WTC11 (cell line): ENCODE measurements around the gene IL18BP. TPM values are rescaled to one million over a fixed set of nuclear protein-coding genes. Genes with fewer than 3 reads are reported as not detected.

Experiments
- ATAC-seq: fragments of 200-7000 bp; cut with Tn5 transposase; 2 replicates; pipeline ENCODE4 v1.10.0; 2021; ENCODE audit warnings: mild to moderate bottlenecking, moderate library complexity
- CTCF ChIA-PET: fragments of 300-600 bp; sonication (Branson Sonifier 250); formaldehyde crosslinking; loops from one replicate; lab custom pipeline; 2021; ENCODE audit warnings: antibody characterized with exemption; lab: Charles Lee
- POLR2A ChIA-PET: fragments of 350-600 bp; sonication (Branson Sonifier 250); formaldehyde crosslinking; loops from one replicate; lab custom pipeline; 2021; ENCODE audit warnings: antibody characterized with exemption; lab: Charles Lee
- DNase-seq: peaks from one replicate; pipeline ENCODE4 v3.0.0; 2021; ENCODE audit warnings: low spot score
- H3K27ac Mint-ChIP-seq: 2 replicates; pipeline ENCODE4 v1.8.0; 2021; ENCODE audit warnings: mixed read lengths
- H3K27me3 Mint-ChIP-seq: 2 replicates; pipeline ENCODE4 v1.8.0; 2021; ENCODE audit warnings: low read depth, mild to moderate bottlenecking, moderate library complexity, mixed read lengths
- H3K36me3 Mint-ChIP-seq: 2 replicates; pipeline ENCODE4 v1.8.0; 2021; ENCODE audit warnings: mixed read lengths
- H3K4me1 Mint-ChIP-seq: 2 replicates; pipeline ENCODE4 v1.8.0; 2022; ENCODE audit warnings: mixed read lengths
- H3K4me3 Mint-ChIP-seq: 2 replicates; pipeline ENCODE4 v1.8.0; 2021; ENCODE audit warnings: mild to moderate bottlenecking, moderate library complexity, mixed read lengths
- H3K9me3 Mint-ChIP-seq: 2 replicates; pipeline ENCODE4 v1.8.0; 2021; ENCODE audit warnings: mixed read lengths
- ELF4 ChIP-seq: sonication (generic); formaldehyde crosslinking; IDR thresholded peaks from 2 replicates; pipeline ENCODE4 v1.8.1; 2022; ENCODE audit warnings: low read depth, mild to moderate bottlenecking, moderate library complexity, missing genetic modification reagents
- ESRRA ChIP-seq: sonication (generic); formaldehyde crosslinking; IDR thresholded peaks from 2 replicates; pipeline ENCODE4 v1.8.1; 2022; ENCODE audit warnings: mild to moderate bottlenecking, missing genetic modification reagents, borderline replicate concordance
- GTF2I ChIP-seq: fragments of 250-450 bp; sonication (Bioruptor Pico); conservative IDR thresholded peaks from 2 replicates; pipeline ENCODE4 v1.4.0; 2021; ENCODE audit warnings: mild to moderate bottlenecking
- MXD4 ChIP-seq: fragments of 250-450 bp; sonication (Bioruptor Pico); IDR thresholded peaks from 2 replicates; pipeline ENCODE4 v1.8.0; 2021; ENCODE audit warnings: mild to moderate bottlenecking, moderate library complexity, borderline replicate concordance
- MYBL2 ChIP-seq: sonication (generic); formaldehyde crosslinking; IDR thresholded peaks from 2 replicates; pipeline ENCODE4 v1.8.1; 2023; ENCODE audit warnings: mild to moderate bottlenecking, moderate library complexity, missing genetic modification reagents
- NR1H2 ChIP-seq: sonication (generic); formaldehyde crosslinking; IDR thresholded peaks from 2 replicates; pipeline ENCODE4 v1.9.0; 2021; ENCODE audit warnings: mild to moderate bottlenecking, moderate library complexity, missing genetic modification reagents
- SMAD4 ChIP-seq: sonication (generic); formaldehyde crosslinking; IDR thresholded peaks from 2 replicates; pipeline ENCODE4 v1.8.0; 2022; ENCODE audit warnings: mild to moderate bottlenecking, missing genetic modification reagents
- ZNF219 ChIP-seq: sonication (generic); formaldehyde crosslinking; IDR thresholded peaks from 2 replicates; pipeline ENCODE4 v1.8.0; 2023; ENCODE audit warnings: missing genetic modification reagents, mild to moderate bottlenecking, borderline replicate concordance
- ZNF396 ChIP-seq: fragments of 250-450 bp; sonication (Bioruptor Pico); IDR thresholded peaks from 2 replicates; pipeline ENCODE4 v1.8.0; 2021; ENCODE audit warnings: mild to moderate bottlenecking, moderate library complexity, borderline replicate concordance
- ZNF423 ChIP-seq: fragments of 250-450 bp; sonication (Bioruptor Pico); IDR thresholded peaks from 2 replicates; pipeline ENCODE4 v2.1.2; 2022; ENCODE audit warnings: mild to moderate bottlenecking, moderate library complexity
- total RNA-seq: library from RNA; stranded (reverse); gene quantifications from 3 replicates; pipeline ENCODE4 v1.2.3, GENCODE V29; 2021
- TF ChIP-seq, protein P1 (sequence below): sonication (generic); formaldehyde crosslinking; IDR thresholded peaks from 2 replicates; pipeline ENCODE4 v1.8.0; 2022; ENCODE audit warnings: mild to moderate bottlenecking, missing genetic modification reagents
- TF ChIP-seq, protein P2 (sequence below): sonication (generic); formaldehyde crosslinking; IDR thresholded peaks from 2 replicates; pipeline ENCODE4 v1.8.0; 2022; ENCODE audit warnings: mild to moderate bottlenecking, missing genetic modification reagents
- TF ChIP-seq, protein P3 (sequence below): fragments of 250-450 bp; sonication (Bioruptor Pico); IDR thresholded peaks from 2 replicates; pipeline ENCODE4 v2.1.2; 2022; ENCODE audit warnings: mild to moderate bottlenecking, moderate library complexity
- TF ChIP-seq, protein P4 (sequence below): fragments of 250-450 bp; sonication (Bioruptor Pico); conservative IDR thresholded peaks from 2 replicates; pipeline ENCODE4 v1.9.0; 2021; ENCODE audit warnings: mild to moderate bottlenecking
- TF ChIP-seq, protein P5 (sequence below): sonication (generic); formaldehyde crosslinking; IDR thresholded peaks from 2 replicates; pipeline ENCODE4 v1.8.0; 2023; ENCODE audit warnings: missing genetic modification reagents, mild to moderate bottlenecking, borderline replicate concordance

IL18BP gene
- total RNA-seq, 1 experiment from 2014 or later: 17.3 TPM

DNA sequence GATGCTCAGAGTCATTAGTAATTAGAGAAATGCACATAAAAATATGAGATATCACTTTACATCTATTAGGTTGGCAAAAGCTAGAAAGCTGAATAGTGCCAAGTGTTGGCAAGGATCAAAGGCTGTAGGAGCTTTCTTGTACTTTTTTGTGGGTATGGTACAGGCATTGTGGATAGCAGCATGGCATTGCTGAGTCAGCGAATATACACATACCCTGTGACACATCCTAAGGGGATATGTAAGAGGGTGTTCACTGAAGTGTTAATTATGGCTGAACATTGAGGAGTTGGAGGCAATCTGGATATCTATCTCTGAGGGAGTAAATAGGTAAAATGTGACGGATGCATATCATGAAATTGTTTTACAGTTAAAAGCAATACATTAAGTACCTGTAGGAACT is 27.0 kb upstream of the IL18BP start (continued):
- TF ChIP-seq SMAD4 (CRISPR knock-in tag) (no peak), ESRRA (CRISPR knock-in tag) (no peak)
- TF ChIP-seq, protein P1, sequence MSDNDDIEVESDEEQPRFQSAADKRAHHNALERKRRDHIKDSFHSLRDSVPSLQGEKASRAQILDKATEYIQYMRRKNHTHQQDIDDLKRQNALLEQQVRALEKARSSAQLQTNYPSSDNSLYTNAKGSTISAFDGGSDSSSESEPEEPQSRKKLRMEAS (CRISPR knock-in tag): no peak

DNA sequence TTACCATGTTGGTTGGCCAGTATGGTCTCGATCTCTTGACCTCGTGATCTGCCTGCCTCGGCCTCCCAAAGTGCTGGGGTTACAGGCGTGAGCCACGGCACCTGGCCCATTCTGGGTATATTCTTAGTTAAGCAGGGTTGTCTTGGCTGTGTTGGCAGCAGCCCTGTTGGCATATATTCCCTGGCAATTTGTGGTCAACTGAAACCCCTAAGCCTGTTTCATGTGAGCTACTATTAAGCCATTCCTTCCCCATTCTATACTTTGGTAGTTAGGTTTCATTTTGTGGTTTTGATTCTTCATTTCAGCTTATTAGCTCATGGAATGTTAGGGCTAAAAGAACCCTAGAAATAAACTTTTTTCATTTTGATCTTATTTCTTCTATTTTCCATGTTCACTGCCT is 22.2 kb upstream of the IL18BP start:
- Mint-ChIP-seq H3K27ac (no peak overlapping the region), H3K27me3 (no peaks in the 10 kb centered on the region), H3K9me3 (no peaks in the 10 kb centered on the region), H3K4me1 (peaks cover 2% of the 10 kb centered on the region; the same call in 1 of the 2 replicates), H3K36me3 (peaks cover 10% of the 10 kb centered on the region), H3K4me3 (no peak overlapping the region)
- CTCF ChIA-PET: interaction anchor here (0.7 to 3.3 kb wide), 5 partner anchors 12 to 372 kb away, joined by 3 to 15 read pairs (median 3); no protein-coding TSS in a partner anchor
- TF ChIP-seq ZNF396 (CRISPR knock-in tag) (no peak), ZNF219 (CRISPR knock-in tag) (no peak), MXD4 (CRISPR knock-in tag) (no peak), NR1H2 (no peak), ZNF423 (CRISPR knock-in tag) (no peak), ELF4 (CRISPR knock-in tag) (no peak), GTF2I (CRISPR knock-in tag) (no peak), MYBL2 (CRISPR knock-in tag) (no peak), SMAD4 (CRISPR knock-in tag) (no peak)
- TF ChIP-seq, protein P2, sequence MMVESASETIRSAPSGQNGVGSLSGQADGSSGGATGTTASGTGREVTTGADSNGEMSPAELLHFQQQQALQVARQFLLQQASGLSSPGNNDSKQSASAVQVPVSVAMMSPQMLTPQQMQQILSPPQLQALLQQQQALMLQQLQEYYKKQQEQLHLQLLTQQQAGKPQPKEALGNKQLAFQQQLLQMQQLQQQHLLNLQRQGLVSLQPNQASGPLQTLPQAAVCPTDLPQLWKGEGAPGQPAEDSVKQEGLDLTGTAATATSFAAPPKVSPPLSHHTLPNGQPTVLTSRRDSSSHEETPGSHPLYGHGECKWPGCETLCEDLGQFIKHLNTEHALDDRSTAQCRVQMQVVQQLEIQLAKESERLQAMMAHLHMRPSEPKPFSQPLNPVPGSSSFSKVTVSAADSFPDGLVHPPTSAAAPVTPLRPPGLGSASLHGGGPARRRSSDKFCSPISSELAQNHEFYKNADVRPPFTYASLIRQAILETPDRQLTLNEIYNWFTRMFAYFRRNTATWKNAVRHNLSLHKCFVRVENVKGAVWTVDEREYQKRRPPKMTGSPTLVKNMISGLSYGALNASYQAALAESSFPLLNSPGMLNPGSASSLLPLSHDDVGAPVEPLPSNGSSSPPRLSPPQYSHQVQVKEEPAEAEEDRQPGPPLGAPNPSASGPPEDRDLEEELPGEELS (CRISPR knock-in tag): no peak
- TF ChIP-seq, protein P3, sequence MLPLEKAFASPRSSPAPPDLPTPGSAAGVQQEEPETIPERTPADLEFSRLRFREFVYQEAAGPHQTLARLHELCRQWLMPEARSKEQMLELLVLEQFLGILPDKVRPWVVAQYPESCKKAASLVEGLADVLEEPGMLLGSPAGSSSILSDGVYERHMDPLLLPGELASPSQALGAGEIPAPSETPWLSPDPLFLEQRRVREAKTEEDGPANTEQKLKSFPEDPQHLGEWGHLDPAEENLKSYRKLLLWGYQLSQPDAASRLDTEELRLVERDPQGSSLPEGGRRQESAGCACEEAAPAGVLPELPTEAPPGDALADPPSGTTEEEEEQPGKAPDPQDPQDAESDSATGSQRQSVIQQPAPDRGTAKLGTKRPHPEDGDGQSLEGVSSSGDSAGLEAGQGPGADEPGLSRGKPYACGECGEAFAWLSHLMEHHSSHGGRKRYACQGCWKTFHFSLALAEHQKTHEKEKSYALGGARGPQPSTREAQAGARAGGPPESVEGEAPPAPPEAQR (CRISPR knock-in tag): no peak
- TF ChIP-seq, protein P4, sequence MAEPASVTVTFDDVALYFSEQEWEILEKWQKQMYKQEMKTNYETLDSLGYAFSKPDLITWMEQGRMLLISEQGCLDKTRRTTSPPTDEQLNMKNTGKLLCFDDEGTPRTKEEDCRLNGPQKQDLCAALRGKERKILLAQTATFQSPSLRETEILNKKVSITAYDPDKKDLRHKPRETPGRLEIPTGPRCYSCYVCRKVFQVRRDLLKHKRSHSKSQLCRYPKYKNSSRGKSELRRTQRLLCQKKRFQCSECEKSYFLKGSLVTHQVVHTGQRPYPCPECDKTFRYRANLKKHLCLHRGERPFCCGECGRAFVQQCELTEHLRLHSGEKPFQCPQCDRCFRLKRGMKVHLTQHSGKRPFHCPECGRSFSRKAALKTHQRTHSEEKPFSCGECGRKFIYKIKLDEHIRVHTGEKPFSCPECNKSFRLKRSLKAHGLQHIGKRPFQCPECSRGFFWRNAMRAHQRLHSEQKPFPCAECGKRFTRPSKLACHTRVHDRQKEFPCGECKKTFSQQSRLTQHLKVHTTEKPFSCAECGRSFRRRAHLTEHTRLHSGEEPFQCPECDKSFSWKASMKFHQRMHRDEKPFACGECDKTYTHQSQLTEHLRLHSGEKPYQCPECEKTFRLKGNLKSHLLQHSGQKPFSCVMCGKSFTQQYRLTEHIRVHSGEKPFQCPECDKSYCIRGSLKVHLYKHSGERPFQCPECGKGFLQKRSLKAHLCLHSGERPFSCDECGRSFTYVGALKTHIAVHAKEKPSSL (CRISPR knock-in tag): no peak
- TF ChIP-seq, protein P5, sequence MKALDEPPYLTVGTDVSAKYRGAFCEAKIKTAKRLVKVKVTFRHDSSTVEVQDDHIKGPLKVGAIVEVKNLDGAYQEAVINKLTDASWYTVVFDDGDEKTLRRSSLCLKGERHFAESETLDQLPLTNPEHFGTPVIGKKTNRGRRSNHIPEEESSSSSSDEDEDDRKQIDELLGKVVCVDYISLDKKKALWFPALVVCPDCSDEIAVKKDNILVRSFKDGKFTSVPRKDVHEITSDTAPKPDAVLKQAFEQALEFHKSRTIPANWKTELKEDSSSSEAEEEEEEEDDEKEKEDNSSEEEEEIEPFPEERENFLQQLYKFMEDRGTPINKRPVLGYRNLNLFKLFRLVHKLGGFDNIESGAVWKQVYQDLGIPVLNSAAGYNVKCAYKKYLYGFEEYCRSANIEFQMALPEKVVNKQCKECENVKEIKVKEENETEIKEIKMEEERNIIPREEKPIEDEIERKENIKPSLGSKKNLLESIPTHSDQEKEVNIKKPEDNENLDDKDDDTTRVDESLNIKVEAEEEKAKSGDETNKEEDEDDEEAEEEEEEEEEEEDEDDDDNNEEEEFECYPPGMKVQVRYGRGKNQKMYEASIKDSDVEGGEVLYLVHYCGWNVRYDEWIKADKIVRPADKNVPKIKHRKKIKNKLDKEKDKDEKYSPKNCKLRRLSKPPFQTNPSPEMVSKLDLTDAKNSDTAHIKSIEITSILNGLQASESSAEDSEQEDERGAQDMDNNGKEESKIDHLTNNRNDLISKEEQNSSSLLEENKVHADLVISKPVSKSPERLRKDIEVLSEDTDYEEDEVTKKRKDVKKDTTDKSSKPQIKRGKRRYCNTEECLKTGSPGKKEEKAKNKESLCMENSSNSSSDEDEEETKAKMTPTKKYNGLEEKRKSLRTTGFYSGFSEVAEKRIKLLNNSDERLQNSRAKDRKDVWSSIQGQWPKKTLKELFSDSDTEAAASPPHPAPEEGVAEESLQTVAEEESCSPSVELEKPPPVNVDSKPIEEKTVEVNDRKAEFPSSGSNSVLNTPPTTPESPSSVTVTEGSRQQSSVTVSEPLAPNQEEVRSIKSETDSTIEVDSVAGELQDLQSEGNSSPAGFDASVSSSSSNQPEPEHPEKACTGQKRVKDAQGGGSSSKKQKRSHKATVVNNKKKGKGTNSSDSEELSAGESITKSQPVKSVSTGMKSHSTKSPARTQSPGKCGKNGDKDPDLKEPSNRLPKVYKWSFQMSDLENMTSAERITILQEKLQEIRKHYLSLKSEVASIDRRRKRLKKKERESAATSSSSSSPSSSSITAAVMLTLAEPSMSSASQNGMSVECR: no peak
- POLR2A ChIA-PET: no interaction called here
- ATAC-seq: no peak
- no peak for DNase-seq
